Measurements from ENCODE around the gene ATP6V1D.

ATP6V1D gene

DNA sequence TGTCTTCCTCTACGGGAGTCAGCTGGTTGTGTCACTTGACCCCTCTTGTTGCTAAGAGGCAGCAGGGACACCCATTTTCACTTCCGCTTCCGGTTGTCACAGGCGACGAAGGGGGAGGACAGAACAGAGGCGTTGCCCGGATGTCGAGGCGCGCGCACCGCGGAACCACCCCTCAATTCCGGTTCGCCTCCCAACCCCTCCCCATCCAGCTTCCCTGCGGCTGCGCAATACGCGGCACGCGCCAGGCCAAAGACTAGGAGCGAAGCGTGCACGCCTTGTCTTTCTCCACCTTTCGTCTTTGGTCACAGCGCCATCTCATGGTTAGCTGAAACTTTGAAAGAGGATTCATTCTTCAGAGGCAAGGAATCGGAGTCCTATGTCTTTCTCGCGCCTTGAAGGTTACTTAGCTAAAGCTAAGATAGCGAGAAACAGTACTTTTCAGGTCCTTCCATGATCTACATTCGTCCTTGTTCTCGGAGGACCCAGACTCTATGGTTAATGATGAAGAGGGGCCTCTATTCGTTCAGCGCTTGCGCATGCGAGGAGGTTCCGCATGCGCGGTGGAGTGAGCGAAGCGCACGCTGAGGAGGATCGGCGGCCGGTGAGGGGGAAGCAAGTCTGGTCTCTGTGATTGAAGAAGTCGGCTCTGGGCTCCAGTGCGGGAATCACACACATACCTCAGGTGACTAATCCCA is at the start of gene ATP6V1D, which contains the start of gene EIF2S1:
Gene ATP6V1D, minus strand, starts transcription at position 30 of the 695 bp plus-strand sequence. CDS start 106 bp downstream, outside the sequence.
Gene EIF2S1, plus strand, starts transcription at position 554 of the 695 bp plus-strand sequence. CDS start 4,440 bp downstream, outside the sequence.
- peak; percentile 99 for DNase-seq

- DNase-seq = peak; percentile 43
Observed at GRCh38 chr14:67408122-67408801, 48.7 kb upstream of the ATP6V1D start.

DNA sequence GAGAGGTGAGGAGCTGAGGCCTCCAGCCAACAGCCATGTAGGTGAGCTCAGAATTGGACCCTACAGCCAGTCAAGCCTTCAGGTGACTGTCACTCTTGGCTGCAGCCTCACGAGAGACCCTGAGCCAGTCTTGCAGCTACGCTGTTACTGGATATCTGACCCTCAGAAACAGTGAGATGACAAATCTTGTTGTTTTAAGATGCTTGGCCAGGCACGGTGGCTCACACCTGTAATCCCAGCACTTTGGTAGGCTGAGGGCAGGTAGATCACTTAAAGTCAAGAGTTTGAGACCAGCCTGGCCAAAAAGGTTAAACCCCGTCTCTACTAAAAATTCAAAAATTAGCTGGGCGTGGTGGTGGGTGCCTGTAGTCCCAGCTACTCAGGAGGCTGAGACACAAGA is 46.2 kb upstream of the ATP6V1D start:
- DNase-seq = no peak

GRCh38 chr14:67400434-67400833 is 40.8 kb upstream of the ATP6V1D start:
- no peak for DNase-seq

GRCh38 chr14:67397536-67397935 is 37.9 kb upstream of the ATP6V1D start:
- DNase-seq = no peak

- DNase-seq = no peak
Observed at GRCh38 chr14:67396381-67396970, 36.9 kb upstream of the ATP6V1D start.

- DNase-seq = no peak
Observed at GRCh38 chr14:67395876-67396189, 36.2 kb upstream of the ATP6V1D start.

DNA sequence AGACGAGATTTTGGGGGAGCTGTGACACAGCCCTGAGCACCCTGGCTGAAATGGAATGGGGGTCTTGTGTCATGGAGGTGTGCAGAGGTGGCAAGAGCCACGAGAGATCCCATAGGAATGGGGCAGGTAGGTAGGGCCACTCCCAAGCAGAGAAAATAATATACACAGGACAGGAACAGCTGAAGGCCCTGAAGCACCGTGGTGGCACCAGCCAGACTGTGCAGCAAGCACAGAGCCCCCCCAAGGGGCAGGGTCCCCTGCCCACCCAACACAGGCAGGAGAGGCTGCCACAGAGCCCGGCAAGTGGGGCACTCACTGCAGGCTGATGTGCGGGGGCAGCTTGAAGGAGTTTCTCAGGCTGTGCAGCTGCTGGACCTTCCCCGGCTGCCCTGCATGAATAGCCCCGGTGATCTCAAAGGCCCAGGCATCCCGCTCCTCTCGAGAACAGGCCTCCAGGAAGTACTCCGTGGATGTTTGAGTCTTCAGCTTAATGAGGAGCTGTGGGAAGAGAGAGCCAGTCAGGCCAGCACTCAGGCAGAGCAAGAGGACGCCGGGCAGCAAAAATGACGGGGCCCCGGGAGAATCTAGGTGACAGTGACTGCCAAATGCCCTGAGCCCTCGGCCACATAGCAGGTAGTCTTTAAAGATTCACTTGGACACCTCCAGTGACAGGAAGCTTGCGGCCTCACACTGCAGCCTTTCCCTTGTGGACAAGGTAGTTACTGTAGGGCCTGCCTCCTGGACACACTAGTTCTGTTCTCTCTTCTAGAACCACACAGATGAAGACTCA is 35.7 kb upstream of the ATP6V1D start:
- no peak for DNase-seq

DNA sequence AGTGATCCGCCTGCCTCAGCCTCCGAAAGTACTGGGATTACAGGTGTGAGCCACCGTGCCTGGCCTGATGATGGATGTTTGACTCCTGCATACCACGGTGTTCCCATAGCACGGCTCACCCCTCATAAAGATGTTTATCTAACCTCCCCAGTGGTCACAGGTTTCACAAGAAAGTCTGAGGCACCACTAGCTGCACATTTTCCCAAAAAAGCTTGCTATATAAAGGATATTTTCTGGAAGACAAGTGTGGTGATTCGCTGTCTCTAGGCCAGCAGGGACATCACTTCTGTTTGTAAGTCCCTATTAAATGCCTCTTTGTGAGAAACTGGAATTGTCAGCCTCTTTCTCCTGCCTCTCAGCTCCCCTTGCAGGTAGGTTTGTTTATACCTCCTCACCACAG is 34.1 kb upstream of the ATP6V1D start:
- DNase-seq = no peak

DNA sequence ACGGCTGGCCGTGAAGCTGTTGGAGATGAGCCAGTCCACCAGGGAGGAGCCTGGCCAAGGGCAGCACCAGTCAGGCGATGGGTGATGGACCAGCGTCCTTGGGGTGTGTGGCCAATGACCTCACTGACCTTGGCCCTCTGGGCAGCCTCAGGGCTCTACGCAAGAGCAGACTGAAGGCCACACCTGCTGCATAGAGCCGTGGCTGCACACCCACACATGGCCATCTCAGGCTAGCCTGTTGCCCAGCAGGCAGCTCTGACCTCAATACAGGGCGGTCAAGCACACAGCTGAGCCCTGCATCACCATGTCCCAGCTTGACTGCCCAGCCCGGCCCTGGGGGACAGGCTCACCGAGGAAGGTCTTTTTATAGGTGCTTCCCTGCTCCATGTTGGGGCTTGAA is 33.2 kb upstream of the ATP6V1D start:
- no peak for DNase-seq

DNA sequence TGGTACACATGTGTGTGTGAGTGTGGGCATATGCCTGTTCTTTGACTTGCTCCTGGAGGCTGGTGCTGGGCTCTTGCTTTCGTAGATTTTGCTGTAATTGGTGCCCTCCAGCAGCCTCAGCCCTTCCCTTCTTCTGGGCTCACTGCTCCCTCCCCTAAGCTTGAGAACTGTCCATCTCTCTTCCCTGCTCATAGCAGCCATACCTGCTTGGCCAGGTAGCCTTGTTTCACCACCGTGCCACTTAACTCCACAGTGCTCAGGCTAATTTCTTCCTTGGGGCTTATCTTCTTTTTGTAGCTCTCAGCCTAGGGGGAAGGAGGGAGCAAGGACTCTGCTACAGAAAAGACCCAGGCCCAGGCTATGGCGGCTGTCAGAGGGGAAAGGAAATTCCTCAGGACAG is 32.5 kb upstream of the ATP6V1D start:
- no peak for DNase-seq

DNA sequence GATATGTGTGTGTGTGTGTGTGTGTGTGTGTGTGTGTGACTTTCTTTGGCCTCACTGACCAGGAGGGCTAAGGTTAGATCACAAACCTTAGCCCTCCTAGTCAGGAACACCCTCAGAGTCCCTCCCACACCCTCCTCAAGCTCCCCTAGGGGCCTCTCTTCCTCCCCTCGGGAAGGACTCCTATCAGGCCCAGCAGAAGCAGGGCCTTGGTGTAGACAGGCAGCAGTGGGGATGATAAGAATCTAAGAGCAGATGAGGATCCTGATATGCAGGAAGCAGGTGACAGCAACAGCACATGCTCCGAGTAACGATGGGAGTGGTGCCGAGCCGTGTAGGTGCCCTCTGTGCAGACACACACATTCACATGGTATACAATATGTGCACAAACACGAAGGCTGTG is 31.7 kb upstream of the ATP6V1D start:
- DNase-seq = no peak

DNA sequence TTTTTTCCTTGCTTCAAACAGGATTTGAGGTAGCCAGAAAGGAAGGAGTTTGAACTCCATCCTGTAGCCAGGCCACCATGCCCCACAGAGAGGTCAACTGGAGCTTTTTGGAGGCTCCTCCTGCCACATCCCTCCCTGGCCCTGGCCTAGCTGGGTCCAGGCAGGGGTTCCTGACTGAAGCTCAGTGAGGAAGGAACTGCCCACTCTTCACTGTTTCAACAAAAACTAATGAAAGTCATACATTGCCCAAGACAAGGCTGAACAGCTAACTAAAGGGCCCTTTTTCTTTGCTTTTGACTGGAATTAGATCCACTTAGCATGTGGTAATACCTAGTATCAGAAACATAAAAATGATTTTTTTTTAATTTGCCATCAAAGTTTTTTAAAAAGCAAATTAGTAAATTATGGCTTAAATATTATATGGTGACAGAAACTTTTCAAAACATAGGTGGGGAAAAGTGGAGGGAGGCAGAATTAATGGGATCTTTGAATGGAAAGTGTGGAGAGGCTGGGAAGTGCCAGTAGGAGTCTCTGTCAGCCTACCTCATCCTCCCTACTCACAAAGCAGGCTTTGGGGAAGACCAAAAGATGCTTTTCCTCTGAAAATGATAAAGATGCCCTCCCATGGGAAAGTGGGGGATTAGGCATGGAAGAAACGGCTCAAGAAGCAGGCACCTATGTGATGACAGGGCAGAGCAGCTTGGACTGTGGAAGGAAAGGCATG is 30.4 kb upstream of the ATP6V1D start:
- no peak for DNase-seq

DNA sequence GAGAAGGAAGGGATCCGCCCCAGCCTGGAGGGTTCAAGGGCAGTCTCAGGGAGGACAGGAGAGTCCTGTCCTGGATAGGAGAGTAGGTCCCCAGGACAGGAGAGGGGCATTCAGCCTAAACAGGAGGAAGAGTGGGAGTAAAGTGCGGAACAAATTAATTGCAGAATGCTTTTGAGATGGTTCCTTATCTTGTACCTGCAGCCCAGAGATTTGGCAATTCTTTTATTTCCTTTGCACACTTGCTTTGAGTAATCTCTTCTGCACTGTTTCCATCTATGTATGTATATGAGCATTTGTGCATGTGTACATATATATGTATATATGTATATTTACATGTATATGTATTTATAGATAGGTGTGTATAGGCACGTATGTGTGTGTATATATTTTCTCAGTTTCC is 29.7 kb upstream of the ATP6V1D start:
- DNase-seq = no peak

GRCh38 chr14:67387195-67387594 is 27.6 kb upstream of the ATP6V1D start:
- DNase-seq = no peak

GRCh38 chr14:67385618-67386017 is 26.0 kb upstream of the ATP6V1D start:
- DNase-seq = no peak

- DNase-seq = no peak
Observed at GRCh38 chr14:67385120-67385519, 25.5 kb upstream of the ATP6V1D start.

- no peak for DNase-seq
Observed at GRCh38 chr14:67377916-67378315, 18.3 kb upstream of the ATP6V1D start.

GRCh38 chr14:67373347-67373746 is 13.7 kb upstream of the ATP6V1D start:
- DNase-seq = no peak

DNA sequence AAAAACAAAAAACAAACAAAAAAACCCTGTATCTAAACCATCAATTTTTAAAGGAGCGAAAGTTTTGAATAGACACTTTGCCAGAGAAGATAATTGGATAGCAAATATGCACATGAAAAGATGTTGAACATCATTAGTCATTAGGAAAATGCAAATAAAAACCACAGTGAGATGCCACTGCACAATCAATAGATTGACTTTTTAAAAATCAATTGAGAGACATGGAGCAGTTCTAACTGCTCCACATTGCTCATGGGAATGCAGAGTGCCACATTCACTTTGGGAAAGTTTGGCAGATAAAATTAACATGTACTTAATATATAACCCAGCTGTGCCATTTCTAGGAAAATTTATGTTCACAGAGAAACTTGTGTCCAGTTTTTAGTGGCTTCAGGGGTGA is 13.2 kb upstream of the ATP6V1D start:
- no peak for DNase-seq

DNA sequence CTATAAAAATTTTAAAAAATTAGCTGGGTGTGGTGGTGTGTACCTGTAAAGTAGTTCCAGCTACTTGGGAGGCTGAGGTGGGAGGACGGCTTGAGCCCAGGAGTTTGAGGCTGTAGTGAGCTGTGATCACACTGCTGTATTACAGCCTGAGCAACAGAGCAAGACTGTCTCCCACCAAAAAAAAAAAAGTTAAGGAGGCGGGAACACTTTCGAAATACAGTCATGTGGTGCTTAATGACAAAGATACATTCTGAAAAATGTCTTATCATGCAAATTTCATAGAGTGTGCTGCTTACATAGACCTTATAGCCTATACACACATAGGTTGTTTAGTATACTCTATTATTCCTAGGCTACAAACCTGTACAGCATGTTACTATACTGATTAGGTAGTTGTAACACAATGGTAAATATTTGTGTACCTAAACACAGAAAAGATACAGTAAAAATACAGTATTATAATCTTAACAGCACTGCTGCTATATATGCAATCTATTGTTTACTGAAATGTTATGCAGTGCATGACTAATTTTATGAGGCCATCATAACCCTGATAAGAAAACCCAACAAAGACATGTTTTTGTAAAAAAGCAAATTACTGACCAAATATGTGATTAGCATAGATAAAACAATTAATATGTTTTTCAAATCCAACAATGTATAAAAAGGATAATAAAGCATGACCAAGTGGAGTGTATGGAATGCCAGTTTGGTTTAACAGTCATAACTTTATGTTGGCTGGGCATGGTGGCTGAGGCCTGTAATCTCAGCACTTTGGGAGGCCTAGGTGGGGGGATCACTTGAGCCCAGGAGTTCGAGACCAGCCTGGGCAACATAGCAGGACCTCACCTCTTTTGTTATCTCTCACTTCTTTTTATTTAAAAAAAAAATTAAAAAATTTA is 11.9 kb upstream of the ATP6V1D start:
- no peak for DNase-seq

DNA sequence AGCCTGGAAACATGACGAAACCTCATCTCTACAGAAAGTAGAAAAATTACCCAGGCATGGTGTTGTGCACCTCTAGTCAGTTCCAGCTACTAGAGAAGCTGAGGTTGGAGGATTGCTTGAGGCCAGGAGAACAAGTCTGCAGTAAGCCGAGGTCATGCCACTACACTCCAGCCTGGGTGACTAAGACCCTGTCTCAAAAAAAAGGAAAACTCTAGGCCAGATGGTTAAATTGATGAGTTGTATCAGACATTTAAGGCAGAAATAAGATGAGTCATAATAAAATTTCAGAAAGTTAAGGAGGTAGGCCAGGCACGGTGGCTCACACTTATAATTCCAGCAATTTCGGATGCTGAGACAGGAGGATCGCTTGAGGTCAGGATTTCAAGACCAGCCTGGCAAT is 11.2 kb upstream of the ATP6V1D start:
- no peak for DNase-seq

Data from NCI-H82 (cell line).